ENCODE results near the gene DMBT1.

DMBT1 gene

GRCh38 chr10:122548407-122549085 is 12.0 kb upstream of the DMBT1 start:
- no peak for DNase-seq (ENCODE audit: low read depth in 2 of 2)

- DNase-seq (ENCODE audit: low read depth in 2 of 2), result no peak
Measured at GRCh38 chr10:122549636-122550035, 10.9 kb upstream of the DMBT1 start.

- no peak for DNase-seq (ENCODE audit: low read depth in 2 of 2)
Measured at GRCh38 chr10:122550427-122550826, 10.1 kb upstream of the DMBT1 start.

GRCh38 chr10:122550983-122551382 is 9.6 kb upstream of the DMBT1 start:
- no peak for DNase-seq (ENCODE audit: low read depth in 2 of 2)

- DNase-seq (ENCODE audit: low read depth in 2 of 2), result no peak
Measured at GRCh38 chr10:122551450-122551849, 9.1 kb upstream of the DMBT1 start.

- no peak for DNase-seq (ENCODE audit: low read depth in 2 of 2)
Measured at GRCh38 chr10:122553341-122553740, 7.2 kb upstream of the DMBT1 start.

GRCh38 chr10:122554131-122555036 is 6.2 kb upstream of the DMBT1 start:
- no peak for DNase-seq (ENCODE audit: low read depth in 2 of 2)

GRCh38 chr10:122555442-122555841 is 5.1 kb upstream of the DMBT1 start:
- no peak for DNase-seq (ENCODE audit: low read depth in 2 of 2)

GRCh38 chr10:122557516-122557915 is 3.0 kb upstream of the DMBT1 start:
- DNase-seq (ENCODE audit: low read depth in 2 of 2), result no peak

GRCh38 chr10:122558452-122558851 is 2.1 kb upstream of the DMBT1 start:
- no peak for DNase-seq (ENCODE audit: low read depth in 2 of 2)

GRCh38 chr10:122559228-122559627 is 1.3 kb upstream of the DMBT1 start:
- DNase-seq (ENCODE audit: low read depth in 2 of 2), result no peak

- DNase-seq (ENCODE audit: low read depth in 2 of 2), result no peak
Measured at GRCh38 chr10:122561212-122561611, 658 bp downstream of the DMBT1 start.

GRCh38 chr10:122561792-122562191 is 1.2 kb downstream of the DMBT1 start:
- no peak for DNase-seq (ENCODE audit: low read depth in 2 of 2)

- no peak for DNase-seq (ENCODE audit: low read depth in 2 of 2)
Measured at GRCh38 chr10:122564980-122565379, 4.4 kb downstream of the DMBT1 start.

- DNase-seq (ENCODE audit: low read depth in 2 of 2), result peak in 1 of 2 donors; percentile 30
Measured at GRCh38 chr10:122565766-122566206, 5.2 kb downstream of the DMBT1 start.

- DNase-seq (ENCODE audit: low read depth in 2 of 2), result no peak
Measured at GRCh38 chr10:122566632-122567031, 6.1 kb downstream of the DMBT1 start.

- DNase-seq (ENCODE audit: low read depth in 2 of 2), result no peak
Measured at GRCh38 chr10:122567056-122567660, 6.6 kb downstream of the DMBT1 start.

GRCh38 chr10:122568551-122568950 is 8.0 kb downstream of the DMBT1 start:
- no peak for DNase-seq (ENCODE audit: low read depth in 2 of 2)

GRCh38 chr10:122570920-122571319 is 10.4 kb downstream of the DMBT1 start:
- DNase-seq (ENCODE audit: low read depth in 2 of 2), result no peak

GRCh38 chr10:122571892-122572291 is 11.3 kb downstream of the DMBT1 start:
- no peak for DNase-seq (ENCODE audit: low read depth in 2 of 2)

- DNase-seq (ENCODE audit: low read depth in 2 of 2), result no peak
Measured at GRCh38 chr10:122575776-122576175, 15.2 kb downstream of the DMBT1 start.

GRCh38 chr10:122576291-122576690 is 15.7 kb downstream of the DMBT1 start:
- DNase-seq (ENCODE audit: low read depth in 2 of 2), result no peak

Measured in activated CD8-positive, alpha-beta memory T cell treated with anti-CD3 and anti-CD28 coated beads for 4 hours (primary cell).